Measurements from ENCODE around the gene MAPT. TPM values are rescaled to one million over a fixed set of nuclear protein-coding genes. Genes with fewer than 3 reads are reported as not detected.

The MAPT gene
- total RNA-seq, 1 experiment from 2014 or later: 0.03 TPM

DNA sequence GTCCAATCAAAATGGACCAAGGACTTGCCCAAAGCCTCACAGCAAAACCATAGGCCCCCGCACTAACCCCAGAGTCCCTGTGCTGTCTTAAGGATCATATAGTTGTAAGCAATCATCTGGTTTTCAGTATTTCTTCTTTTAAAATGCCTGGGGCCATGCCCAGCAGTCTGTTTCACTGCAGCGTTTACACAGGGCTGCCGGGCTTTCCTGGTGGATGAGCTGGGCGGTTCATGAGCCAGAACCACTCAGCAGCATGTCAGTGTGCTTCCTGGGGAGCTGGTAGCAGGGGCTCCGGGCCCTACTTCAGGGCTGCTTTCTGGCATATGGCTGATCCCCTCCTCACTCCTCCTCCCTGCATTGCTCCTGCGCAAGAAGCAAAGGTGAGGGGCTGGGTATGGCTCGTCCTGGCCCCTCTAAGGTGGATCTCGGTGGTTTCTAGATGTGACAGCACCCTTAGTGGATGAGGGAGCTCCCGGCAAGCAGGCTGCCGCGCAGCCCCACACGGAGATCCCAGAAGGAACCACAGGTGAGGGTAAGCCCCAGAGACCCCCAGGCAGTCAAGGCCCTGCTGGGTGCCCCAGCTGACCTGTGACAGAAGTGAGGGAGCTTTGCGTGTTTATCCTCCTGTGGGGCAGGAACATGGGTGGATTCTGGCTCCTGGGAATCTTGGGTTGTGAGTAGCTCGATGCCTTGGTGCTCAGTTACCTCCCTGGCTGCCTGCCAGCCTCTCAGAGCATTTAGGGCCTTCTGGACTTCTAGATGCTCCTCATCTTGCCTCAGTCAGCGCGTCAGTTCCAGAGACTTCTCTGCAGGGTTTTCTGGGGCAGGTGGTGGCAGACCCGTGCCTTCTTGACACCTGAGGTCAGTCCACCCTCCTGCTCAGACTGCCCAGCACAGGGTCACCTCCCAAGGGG, 79.8 kb downstream of the MAPT start:
- Histone ChIP-seq H3K36me3 (no peaks in the 10 kb centered on the region), H3K4me1 (replicated peaks) (no peaks in the 10 kb centered on the region), H3K9me3 (replicated peaks) (peaks cover 9% of the 10 kb centered on the region; the same call in 1 of the 2 replicates), H3K27me3 (replicated peaks) (peaks cover 20% of the 10 kb centered on the region), H3K27ac (no peak overlapping the region), H3K4me3 (no peak overlapping the region)
- no peak for DNase-seq (ENCODE audit: low read depth in 1 of 2, low spot score in 2 of 2)

DNA sequence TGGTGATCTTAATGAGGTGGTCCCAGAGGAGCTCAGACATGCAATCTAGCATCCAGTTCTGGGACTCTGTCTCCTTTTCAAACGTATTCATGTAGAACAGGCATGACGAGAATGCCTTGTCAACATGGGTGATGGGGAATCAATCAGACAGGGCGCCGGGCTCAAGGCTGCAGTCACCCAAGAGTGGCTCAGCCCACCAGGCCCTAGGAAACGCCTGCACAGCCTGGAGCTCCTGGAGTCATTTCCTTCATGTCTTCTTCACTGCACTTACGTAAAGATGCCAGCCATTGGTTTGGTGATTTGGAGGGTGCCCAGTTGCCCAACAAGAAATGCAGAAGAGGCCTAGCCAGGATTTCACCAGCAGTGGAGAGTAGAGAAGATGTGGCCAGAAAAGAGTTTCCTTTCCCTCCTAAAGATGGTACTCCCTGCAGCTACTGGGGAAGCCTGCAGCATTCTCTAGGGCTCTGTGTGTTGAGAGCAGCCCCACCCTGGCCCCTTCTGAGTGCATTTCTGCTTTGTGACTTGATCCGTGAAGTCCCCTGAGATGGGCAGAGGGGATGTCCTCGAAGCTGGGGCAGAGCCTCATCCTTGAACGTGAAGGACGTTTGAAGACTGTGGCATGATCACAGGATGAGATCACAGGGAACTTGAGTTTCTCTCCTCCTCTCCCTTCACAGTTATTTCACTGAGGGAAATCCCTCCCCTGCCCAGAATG, 80.7 kb downstream of the MAPT start:
- peaks cover 24% of the 10 kb centered on the region for H3K27me3 ChIP-seq (replicated peaks)
- no peak overlapping the region for H3K27ac ChIP-seq
- no peak for DNase-seq (ENCODE audit: low read depth in 1 of 2, low spot score in 2 of 2)
- no peaks in the 10 kb centered on the region for H3K36me3 ChIP-seq
- no peak overlapping the region for H3K4me3 ChIP-seq
- no peaks in the 10 kb centered on the region for H3K4me1 ChIP-seq (replicated peaks)
- H3K9me3 ChIP-seq (replicated peaks): 0 out of 2 replicates have a peak, but pooled peaks cover 5% of the 10 kb centered on the region

GRCh38 chr17:45975640-45976295, 81.4 kb downstream of the MAPT start:
- DNase-seq (ENCODE audit: low read depth in 1 of 2, low spot score in 2 of 2): no peak
- no peak overlapping the region for H3K27ac ChIP-seq
- H3K4me3 ChIP-seq: no peak overlapping the region
- H3K9me3 ChIP-seq (replicated peaks): no peaks in the 10 kb centered on the region
- H3K27me3 ChIP-seq (replicated peaks): peaks cover 24% of the 10 kb centered on the region
- no peaks in the 10 kb centered on the region for H3K4me1 ChIP-seq (replicated peaks)
- no peaks in the 10 kb centered on the region for H3K36me3 ChIP-seq

- no peaks in the 10 kb centered on the region for H3K9me3 ChIP-seq (replicated peaks)
- H3K36me3 ChIP-seq: no peaks in the 10 kb centered on the region
- no peak for DNase-seq (ENCODE audit: low read depth in 1 of 2, low spot score in 2 of 2)
Measured at GRCh38 chr17:45976391-45976754, 82.0 kb downstream of the MAPT start.

GRCh38 chr17:45976755-45977505, 82.6 kb downstream of the MAPT start:
- H3K27me3 ChIP-seq (replicated peaks): peaks cover 31% of the 10 kb centered on the region
- no peaks in the 10 kb centered on the region for H3K36me3 ChIP-seq
- DNase-seq (ENCODE audit: low read depth in 1 of 2, low spot score in 2 of 2): no peak
- no peaks in the 10 kb centered on the region for H3K4me1 ChIP-seq (replicated peaks)
- H3K27ac ChIP-seq: no peak overlapping the region
- no peaks in the 10 kb centered on the region for H3K9me3 ChIP-seq (replicated peaks)
- H3K4me3 ChIP-seq: no peak overlapping the region

More at GRCh38 chr17:45976391-45976754, 82.0 kb downstream of the MAPT start:
- Histone ChIP-seq H3K27ac (no peak overlapping the region), H3K4me1 (replicated peaks) (no peaks in the 10 kb centered on the region), H3K4me3 (no peak overlapping the region), H3K27me3 (replicated peaks) (peaks cover 28% of the 10 kb centered on the region)

- Histone ChIP-seq H3K4me3 (no peak overlapping the region), H3K4me1 (replicated peaks) (no peaks in the 10 kb centered on the region), H3K9me3 (replicated peaks) (no peaks in the 10 kb centered on the region), H3K27ac (no peak overlapping the region), H3K36me3 (no peaks in the 10 kb centered on the region), H3K27me3 (replicated peaks) (peaks cover 31% of the 10 kb centered on the region)
- DNase-seq (ENCODE audit: low read depth in 1 of 2, low spot score in 2 of 2): no peak
Measured at GRCh38 chr17:45977506-45977824, 83.1 kb downstream of the MAPT start.

- Histone ChIP-seq H3K9me3 (replicated peaks) (no peaks in the 10 kb centered on the region), H3K36me3 (no peaks in the 10 kb centered on the region), H3K4me3 (no peak overlapping the region), H3K27me3 (replicated peaks) (peaks cover 36% of the 10 kb centered on the region), H3K27ac (no peak overlapping the region), H3K4me1 (replicated peaks) (no peaks in the 10 kb centered on the region)
- DNase-seq (ENCODE audit: low read depth in 1 of 2, low spot score in 2 of 2): no peak
Measured at GRCh38 chr17:45977976-45978626, 83.7 kb downstream of the MAPT start.

DNA sequence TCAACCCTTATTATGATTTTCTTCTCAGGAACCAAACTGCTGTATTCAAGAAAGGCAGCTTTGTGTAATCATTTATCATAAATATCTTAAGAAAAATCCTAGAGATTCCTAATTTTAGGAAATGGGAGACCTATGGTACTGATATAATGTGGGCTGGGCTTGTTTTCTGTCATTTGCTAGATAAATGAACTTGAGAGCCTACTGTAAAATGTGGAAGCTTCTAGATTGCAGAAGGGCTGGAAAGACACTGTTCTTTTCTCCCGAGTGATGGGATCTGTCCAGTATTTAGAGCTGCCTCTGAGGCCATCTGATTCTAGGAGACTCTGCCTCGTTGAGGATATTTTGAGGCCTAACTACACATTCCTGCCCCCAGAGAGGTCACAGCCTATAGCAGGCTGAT, 84.8 kb downstream of the MAPT start:
- no peaks in the 10 kb centered on the region for H3K36me3 ChIP-seq
- H3K4me3 ChIP-seq: no peak overlapping the region
- H3K4me1 ChIP-seq (replicated peaks): no peaks in the 10 kb centered on the region
- H3K27ac ChIP-seq: no peak overlapping the region
- DNase-seq (ENCODE audit: low read depth in 1 of 2, low spot score in 2 of 2): no peak
- H3K9me3 ChIP-seq (replicated peaks): no peaks in the 10 kb centered on the region
- H3K27me3 ChIP-seq (replicated peaks): peaks cover 36% of the 10 kb centered on the region

DNA sequence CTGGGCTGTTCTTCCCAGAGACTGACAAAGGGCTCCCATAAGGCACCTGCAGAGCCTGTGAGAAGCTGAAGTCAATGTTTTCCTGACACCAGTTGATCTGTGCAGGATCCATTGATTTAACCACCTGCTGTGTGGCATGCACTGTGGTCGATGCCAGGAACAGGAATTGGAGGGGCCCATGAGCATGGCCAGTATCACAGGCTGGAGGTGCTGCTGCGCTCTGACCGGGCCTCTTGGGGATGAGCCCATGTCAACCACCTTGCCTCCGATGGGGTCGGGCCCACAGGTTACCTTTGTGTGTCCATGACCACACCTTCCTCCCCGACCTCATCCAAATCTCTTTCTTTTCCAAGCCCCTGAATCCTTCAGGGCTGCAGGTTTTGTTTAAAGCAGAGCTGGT, 86.5 kb downstream of the MAPT start:
- DNase-seq (ENCODE audit: low read depth in 1 of 2, low spot score in 2 of 2): no peak
- no peak overlapping the region for H3K27ac ChIP-seq
- H3K9me3 ChIP-seq (replicated peaks): no peaks in the 10 kb centered on the region
- H3K27me3 ChIP-seq (replicated peaks): peaks cover 36% of the 10 kb centered on the region
- H3K4me3 ChIP-seq: no peak overlapping the region
- no peaks in the 10 kb centered on the region for H3K36me3 ChIP-seq
- no peaks in the 10 kb centered on the region for H3K4me1 ChIP-seq (replicated peaks)

DNA sequence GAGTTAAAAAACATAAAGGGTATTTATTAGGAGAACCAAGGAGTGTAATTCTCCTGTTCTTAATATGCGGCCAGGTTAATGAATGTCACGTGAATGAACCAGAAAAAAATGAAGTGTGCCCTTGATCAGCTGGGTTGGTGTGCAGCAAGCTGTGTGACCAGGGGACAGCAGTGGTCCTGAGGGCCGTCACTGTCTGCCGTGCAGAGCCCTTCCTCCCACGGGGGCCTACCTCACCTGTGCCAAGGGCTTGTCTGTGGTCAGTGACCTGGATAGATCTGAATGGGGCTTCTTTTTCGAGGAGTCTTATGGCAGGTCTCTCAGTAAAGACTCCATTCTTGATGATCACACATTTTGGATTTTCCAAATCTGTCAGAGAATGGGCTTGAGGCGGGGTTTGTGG, 87.0 kb downstream of the MAPT start:
- Histone ChIP-seq H3K9me3 (replicated peaks) (no peaks in the 10 kb centered on the region), H3K27ac (no peak overlapping the region), H3K4me1 (replicated peaks) (no peaks in the 10 kb centered on the region), H3K36me3 (no peaks in the 10 kb centered on the region), H3K4me3 (no peak overlapping the region), H3K27me3 (replicated peaks) (peaks cover 36% of the 10 kb centered on the region)
- DNase-seq (ENCODE audit: low read depth in 1 of 2, low spot score in 2 of 2): no peak

GRCh38 chr17:45982791-45983613, 88.6 kb downstream of the MAPT start:
- H3K9me3 ChIP-seq (replicated peaks): no peaks in the 10 kb centered on the region
- H3K4me3 ChIP-seq: no peak overlapping the region
- no peaks in the 10 kb centered on the region for H3K36me3 ChIP-seq
- no peaks in the 10 kb centered on the region for H3K4me1 ChIP-seq (replicated peaks)
- H3K27me3 ChIP-seq (replicated peaks): peaks cover 35% of the 10 kb centered on the region
- DNase-seq (ENCODE audit: low read depth in 1 of 2, low spot score in 2 of 2): no peak
- H3K27ac ChIP-seq: no peak overlapping the region

GRCh38 chr17:45983614-45984310, 89.4 kb downstream of the MAPT start:
- peaks cover 34% of the 10 kb centered on the region for H3K27me3 ChIP-seq (replicated peaks)
- H3K36me3 ChIP-seq: no peaks in the 10 kb centered on the region
- H3K4me1 ChIP-seq (replicated peaks): no peaks in the 10 kb centered on the region
- H3K27ac ChIP-seq: no peak overlapping the region
- no peak for DNase-seq (ENCODE audit: low read depth in 1 of 2, low spot score in 2 of 2)
- no peaks in the 10 kb centered on the region for H3K9me3 ChIP-seq (replicated peaks)
- H3K4me3 ChIP-seq: no peak overlapping the region

All from SJSA1 (cell line).